Ishikawa (cell line): ENCODE data around the gene SETMAR.

Experiments used
- CEBPB ChIP-seq: IDR thresholded peaks from 2 replicates; pipeline ENCODE4 v1.6.1; 2012
- CREB1 ChIP-seq: IDR thresholded peaks from 2 replicates; pipeline ENCODE4 v1.6.1; 2012; ENCODE audit warnings: low read depth
- EGR1 ChIP-seq: IDR thresholded peaks from 2 replicates; pipeline ENCODE4 v1.6.1; 2012
- EP300 ChIP-seq: IDR thresholded peaks from 2 replicates; pipeline ENCODE4 v1.6.1; 2012; ENCODE audit warnings: borderline replicate concordance
- FOXM1 ChIP-seq: IDR thresholded peaks from 2 replicates; pipeline ENCODE4 v1.6.1; 2012; ENCODE audit warnings: low read depth, borderline replicate concordance
- NFIC ChIP-seq: IDR thresholded peaks from 2 replicates; pipeline ENCODE4 v1.6.1; 2012
- RAD21 ChIP-seq: IDR thresholded peaks from 2 replicates; pipeline ENCODE4 v1.6.1; 2012; ENCODE audit warnings: low read depth
- REST ChIP-seq: IDR thresholded peaks from 2 replicates; pipeline ENCODE4 v1.6.1; 2012; ENCODE audit warnings: low read depth, mild to moderate bottlenecking
- TAF1 ChIP-seq: IDR thresholded peaks from 2 replicates; pipeline ENCODE4 v1.6.1; 2012; ENCODE audit warnings: low read depth, mild to moderate bottlenecking
- TCF12 ChIP-seq: IDR thresholded peaks from 2 replicates; pipeline ENCODE4 v1.6.1; 2012; ENCODE audit warnings: low read depth
- TEAD4 ChIP-seq: IDR thresholded peaks from 2 replicates; pipeline ENCODE4 v1.6.1; 2012
- USF1 ChIP-seq: IDR thresholded peaks from 2 replicates; pipeline ENCODE4 v1.6.1; 2012
- YY1 ChIP-seq: IDR thresholded peaks from 2 replicates; pipeline ENCODE4 v1.6.1; 2012; ENCODE audit warnings: low read depth
- ZBTB7A ChIP-seq: IDR thresholded peaks from 2 replicates; pipeline ENCODE4 v1.6.1; 2012; ENCODE audit warnings: low read depth
- TF ChIP-seq, protein P1 (sequence below): IDR thresholded peaks from 2 replicates; pipeline ENCODE4 v1.6.1; 2012

The SETMAR gene

GRCh38 chr3:4332574-4332973 is 29.4 kb downstream of the SETMAR start:
- TF ChIP-seq REST (no peak), EP300 (no peak), NFIC (no peak), RAD21 (no peak), TAF1 (no peak), TCF12 (no peak)
- TF ChIP-seq, protein P1, sequence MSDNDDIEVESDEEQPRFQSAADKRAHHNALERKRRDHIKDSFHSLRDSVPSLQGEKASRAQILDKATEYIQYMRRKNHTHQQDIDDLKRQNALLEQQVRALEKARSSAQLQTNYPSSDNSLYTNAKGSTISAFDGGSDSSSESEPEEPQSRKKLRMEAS, result no peak

GRCh38 chr3:4332991-4333390 is 29.8 kb downstream of the SETMAR start:
- TF ChIP-seq EGR1, result no peak
- TF ChIP-seq USF1, result no peak
- no peak for TF ChIP-seq TEAD4
- TF ChIP-seq, protein P1, result no peak
- no peak for TF ChIP-seq RAD21
- TF ChIP-seq CREB1, result no peak
- TF ChIP-seq FOXM1, result no peak
- no peak for TF ChIP-seq NFIC
- no peak for TF ChIP-seq ZBTB7A
- no peak for TF ChIP-seq TCF12
- no peak for TF ChIP-seq YY1
- no peak for TF ChIP-seq CEBPB

DNA sequence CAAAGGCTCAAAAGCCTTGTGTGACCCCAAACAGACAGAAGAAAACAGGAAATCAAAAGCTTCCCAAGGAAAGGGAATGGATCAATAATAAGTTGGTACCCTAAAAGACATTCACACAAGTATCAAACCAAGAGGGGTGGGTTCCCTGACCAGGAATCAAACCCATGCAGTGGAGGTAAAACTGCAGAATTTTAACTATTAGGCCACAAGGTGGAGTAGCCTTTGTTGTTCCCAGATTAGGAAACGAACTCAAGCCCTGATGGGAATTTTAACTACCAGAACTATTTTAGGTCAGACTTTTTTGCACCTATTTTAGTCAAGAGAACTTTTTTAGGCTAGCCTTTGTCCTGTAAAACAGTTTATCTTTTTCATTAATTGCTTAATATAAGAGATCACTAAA is 31.4 kb downstream of the SETMAR start:
- TF ChIP-seq NFIC (no peak), CREB1 (no peak), TEAD4 (no peak), FOXM1 (no peak), EP300 (no peak), REST (no peak), RAD21 (no peak), TCF12 (no peak), YY1 (no peak), EGR1 (no peak), CEBPB (no peak), TAF1 (no peak), USF1 (no peak), ZBTB7A (no peak)
- TF ChIP-seq, protein P1, result no peak

- TF ChIP-seq TAF1 (no peak), TCF12 (no peak), NFIC (no peak), ZBTB7A (no peak), RAD21 (no peak), YY1 (no peak), FOXM1 (no peak)
- TF ChIP-seq, protein P1, result no peak
Measured at GRCh38 chr3:4335840-4336562, 32.8 kb downstream of the SETMAR start.

GRCh38 chr3:4336850-4337546 is 33.8 kb downstream of the SETMAR start:
- no peak for TF ChIP-seq NFIC
- no peak for TF ChIP-seq TEAD4
- TF ChIP-seq YY1, result no peak
- no peak for TF ChIP-seq TAF1
- TF ChIP-seq CEBPB, result no peak
- TF ChIP-seq ZBTB7A, result no peak
- TF ChIP-seq, protein P1, result no peak
- TF ChIP-seq FOXM1, result no peak
- TF ChIP-seq USF1, result no peak
- TF ChIP-seq REST, result no peak
- TF ChIP-seq CREB1, result no peak
- TF ChIP-seq EP300, result no peak
- no peak for TF ChIP-seq TCF12
- TF ChIP-seq EGR1, result no peak
- TF ChIP-seq RAD21, result no peak
